GM19240 (cell line): ENCODE measurements around the gene FBXO41.

Source experiments
- DNase-seq: peaks from one replicate; pipeline ENCODE4 v3.0.0; 2011; ENCODE audit warnings: low spot score; ENCODE audit not compliant: insufficient read length

Gene FBXO41

GRCh38 chr2:73212448-73213176 lies 71.7 kb downstream of the FBXO41 start:
- DNase-seq: peak; percentile 72

- DNase-seq: no peak
Observed at GRCh38 chr2:73212098-73212447, 72.2 kb downstream of the FBXO41 start.

GRCh38 chr2:73210696-73211095 lies 73.6 kb downstream of the FBXO41 start:
- no peak for DNase-seq

DNA sequence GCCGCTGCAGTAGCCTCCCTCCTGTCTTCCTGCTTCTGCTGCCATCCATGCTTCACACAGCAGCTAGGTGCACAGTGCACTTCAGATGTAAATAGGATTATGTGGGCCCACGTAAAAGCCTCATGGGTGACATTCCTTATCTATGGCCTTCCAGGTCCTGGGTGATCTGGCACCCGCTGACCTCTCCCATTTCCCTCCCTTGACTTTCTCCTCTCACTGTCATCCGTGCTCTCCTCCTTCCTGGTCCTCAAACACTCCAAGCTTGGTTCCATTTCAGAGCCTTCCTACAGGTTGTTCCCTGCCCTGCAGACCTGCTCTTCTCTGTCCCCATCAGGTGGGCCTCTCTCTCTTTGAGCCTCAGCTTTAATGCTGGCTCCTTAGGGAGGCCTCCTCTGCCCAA lies 74.3 kb downstream of the FBXO41 start:
- no peak for DNase-seq

- DNase-seq: no peak
Observed at GRCh38 chr2:73208258-73208657, 76.0 kb downstream of the FBXO41 start.

DNA sequence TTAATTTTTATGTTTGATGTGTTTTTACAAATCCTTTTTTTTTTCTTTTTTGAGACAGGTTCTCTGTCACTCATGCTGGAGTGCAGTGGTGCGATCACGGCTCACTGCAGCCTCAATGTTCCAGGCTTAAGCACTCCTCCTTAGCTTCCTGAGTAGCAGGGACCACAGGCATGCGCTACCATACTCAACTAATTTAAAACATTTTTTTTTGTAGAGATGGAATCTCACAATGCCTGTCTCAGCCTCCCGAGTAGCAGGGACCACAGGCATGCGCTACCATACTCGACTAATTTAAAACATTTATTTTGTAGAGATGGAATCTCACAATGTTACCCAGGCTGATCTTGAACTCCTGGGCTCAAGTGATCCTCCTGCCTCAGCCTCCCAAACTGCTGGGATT lies 78.7 kb downstream of the FBXO41 start:
- DNase-seq: no peak
